ENCODE measurements around the gene TRANK1. TPM values are rescaled to one million over a fixed set of nuclear protein-coding genes. Genes with fewer than 3 reads are reported as not detected.
A peak's percentile ranks its signal among the peaks of the same experiment; 100 is the strongest.
"Not testable (repeated sequence)": the region's sequence is repeated elsewhere in the genome, so short reads cannot be mapped to it uniquely, and the experiment has no call there.

Gene TRANK1
- total RNA-seq, 1 donor from 2014 or later = 12.6 TPM

- DNase-seq = no peak
Observed at GRCh38 chr3:36892457-36893136, 52.3 kb downstream of the TRANK1 start.

- DNase-seq = no peak
Observed at GRCh38 chr3:36891701-36892160, 53.1 kb downstream of the TRANK1 start.

GRCh38 chr3:36891097-36891496 is 53.8 kb downstream of the TRANK1 start:
- DNase-seq = not testable (repeated sequence)

GRCh38 chr3:36890261-36890660 is 54.6 kb downstream of the TRANK1 start:
- DNase-seq = no peak

- DNase-seq = no peak
Observed at GRCh38 chr3:36881735-36882134, 63.1 kb downstream of the TRANK1 start.

GRCh38 chr3:36879842-36880241 is 65.0 kb downstream of the TRANK1 start:
- DNase-seq = not testable (repeated sequence)

GRCh38 chr3:36877930-36878685 is 66.7 kb downstream of the TRANK1 start:
- no peak for DNase-seq

GRCh38 chr3:36876181-36876936 is 68.5 kb downstream of the TRANK1 start:
- no peak for DNase-seq

- DNase-seq = no peak
Observed at GRCh38 chr3:36875397-36875796, 69.5 kb downstream of the TRANK1 start.

- no peak for DNase-seq
Observed at GRCh38 chr3:36874424-36874823, 70.4 kb downstream of the TRANK1 start.

GRCh38 chr3:36871379-36872126 is 73.3 kb downstream of the TRANK1 start:
- DNase-seq = no peak

- DNase-seq = peak; percentile 8
Observed at GRCh38 chr3:36868614-36869436, 76.0 kb downstream of the TRANK1 start.

GRCh38 chr3:36867810-36868209 is 77.0 kb downstream of the TRANK1 start:
- DNase-seq = no peak

GRCh38 chr3:36866368-36866767 is 78.5 kb downstream of the TRANK1 start:
- no peak for DNase-seq

GRCh38 chr3:36864180-36865053 is 80.4 kb downstream of the TRANK1 start:
- no peak for DNase-seq

- no peak for DNase-seq
Observed at GRCh38 chr3:36862076-36862755, 82.6 kb downstream of the TRANK1 start.

GRCh38 chr3:36859494-36859893 is 85.4 kb downstream of the TRANK1 start:
- no peak for DNase-seq

GRCh38 chr3:36852071-36852470 is 92.8 kb downstream of the TRANK1 start:
- DNase-seq = no peak

GRCh38 chr3:36850743-36851142 is 94.1 kb downstream of the TRANK1 start:
- DNase-seq = no peak

- no peak for DNase-seq
Observed at GRCh38 chr3:36846406-36846805, 98.4 kb downstream of the TRANK1 start.

All from occipital lobe (tissue), 2 donors.